Germinal center (tissue), 1 donor: Measurements from ENCODE around the gene SMCO2.
"Not testable (repeated sequence)": the region's sequence is repeated elsewhere in the genome, so short reads cannot be mapped to it uniquely, and the experiment has no call there.

Experiments used
- DNase-seq: peaks from one replicate; pipeline ENCODE4 v3.0.0; 2012; ENCODE audit warnings: mixed read lengths, low spot score

Gene SMCO2

GRCh38 chr12:27527512-27527911, 81.0 kb downstream of the SMCO2 start:
- DNase-seq: no peak

DNA sequence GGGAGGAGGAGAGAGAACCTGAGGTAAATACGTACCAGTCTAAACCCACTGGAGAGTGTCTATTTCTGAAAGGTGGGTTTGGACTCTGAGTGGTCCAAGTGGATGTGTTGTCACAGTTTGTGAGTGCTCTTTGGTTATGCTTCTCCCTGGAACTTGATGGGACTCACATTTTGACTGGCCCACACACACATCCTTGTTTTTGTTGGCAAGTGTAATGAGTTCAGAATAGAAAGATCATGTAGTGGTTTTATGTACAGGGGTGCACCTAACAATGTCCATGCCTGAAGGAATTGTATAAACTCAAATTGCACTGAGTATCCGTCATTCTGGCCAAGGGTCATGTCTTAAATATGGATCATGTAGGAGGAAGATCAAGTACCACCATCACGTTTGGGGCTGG, 82.3 kb downstream of the SMCO2 start:
- no peak for DNase-seq

DNA sequence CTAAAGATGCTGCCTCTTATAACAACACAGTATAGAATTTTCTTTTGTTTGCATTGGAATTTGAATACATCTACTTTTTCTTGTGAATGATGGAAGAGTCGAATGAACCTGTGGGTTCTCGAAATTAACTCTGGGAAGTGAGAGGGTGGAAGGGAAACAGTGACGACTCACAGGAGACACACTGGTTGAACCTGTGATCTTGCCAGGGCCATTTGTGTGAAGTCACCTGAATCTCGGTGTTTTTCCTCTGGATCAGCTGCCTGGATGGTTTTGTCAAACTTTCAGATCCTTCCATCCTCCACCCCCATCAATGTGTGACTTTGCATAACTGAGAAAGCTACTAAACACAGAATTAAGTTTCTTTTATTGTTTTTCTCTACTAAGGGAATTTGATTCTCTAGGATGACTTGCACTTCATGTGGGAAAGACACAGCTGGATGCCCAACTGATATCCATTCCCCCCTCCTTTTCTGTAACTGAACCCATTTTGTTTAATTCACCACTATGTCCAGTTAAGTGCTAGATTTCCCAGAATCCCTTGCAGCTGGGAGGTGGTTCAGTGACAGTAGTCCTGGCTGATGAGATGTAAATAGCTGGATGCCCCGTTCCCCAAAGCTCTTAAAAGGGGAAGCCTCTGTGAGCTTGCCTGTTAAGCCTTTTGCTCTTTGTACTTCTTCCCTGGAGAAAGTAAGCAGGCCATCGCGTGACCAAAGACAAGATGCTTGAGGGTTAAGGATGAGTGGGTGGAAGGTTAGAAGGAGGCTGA, 83.8 kb downstream of the SMCO2 start:
- no peak for DNase-seq

DNA sequence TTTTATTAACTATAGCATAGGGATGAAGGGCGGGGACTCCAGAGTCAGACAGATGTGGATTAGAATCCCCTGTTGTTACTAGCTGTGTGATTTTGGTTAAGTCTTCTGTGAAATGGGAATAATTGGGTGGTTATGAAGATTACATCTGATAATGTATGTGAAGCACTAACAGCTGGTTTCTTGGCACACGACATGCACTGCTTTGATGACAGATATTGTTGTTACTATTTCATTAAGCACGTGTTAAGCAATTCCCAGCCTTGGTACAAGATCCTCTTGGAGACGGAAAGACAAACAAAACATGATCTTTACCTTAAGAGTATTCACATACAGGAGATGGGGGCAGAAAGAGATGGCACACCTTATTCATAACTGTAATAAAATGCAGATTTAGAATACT, 85.4 kb downstream of the SMCO2 start:
- no peak for DNase-seq

DNA sequence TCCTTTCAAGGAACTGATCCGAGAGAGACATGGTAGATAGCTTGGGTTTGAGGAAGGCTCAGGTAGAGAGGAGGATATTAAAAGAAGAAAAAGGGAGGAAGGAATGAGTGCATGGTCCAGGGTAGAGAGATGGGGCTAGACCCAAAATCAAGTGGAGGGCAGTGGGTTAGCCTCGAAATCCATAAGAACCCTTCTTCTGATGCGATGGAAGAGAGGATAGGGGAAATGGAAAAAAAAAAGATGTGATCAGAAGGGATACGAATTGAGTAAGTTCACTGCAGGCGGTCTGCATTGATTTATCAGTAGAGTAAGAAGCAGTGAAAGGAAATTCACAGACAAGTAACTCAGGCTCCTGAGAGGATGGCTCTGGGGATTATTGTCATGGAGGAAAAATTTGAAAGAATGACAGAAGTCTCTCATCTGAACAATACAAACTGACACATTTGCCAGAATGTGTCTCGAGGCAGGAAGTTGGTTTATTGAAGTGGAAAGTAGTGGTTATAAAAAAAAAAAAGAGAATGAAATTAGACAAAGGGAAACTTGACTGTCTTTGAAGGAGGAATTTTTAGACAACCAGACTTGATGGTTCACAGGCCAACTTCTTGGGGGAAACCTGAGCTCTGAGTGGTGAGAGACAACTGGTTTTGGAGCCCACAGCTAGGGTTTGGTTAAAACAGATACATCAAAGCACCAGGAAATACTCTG, 87.7 kb downstream of the SMCO2 start:
- no peak for DNase-seq

- no peak for DNase-seq
Observed at GRCh38 chr12:27534765-27535161, 88.2 kb downstream of the SMCO2 start.

- DNase-seq: no peak
Observed at GRCh38 chr12:27535318-27535717, 88.8 kb downstream of the SMCO2 start.

DNA sequence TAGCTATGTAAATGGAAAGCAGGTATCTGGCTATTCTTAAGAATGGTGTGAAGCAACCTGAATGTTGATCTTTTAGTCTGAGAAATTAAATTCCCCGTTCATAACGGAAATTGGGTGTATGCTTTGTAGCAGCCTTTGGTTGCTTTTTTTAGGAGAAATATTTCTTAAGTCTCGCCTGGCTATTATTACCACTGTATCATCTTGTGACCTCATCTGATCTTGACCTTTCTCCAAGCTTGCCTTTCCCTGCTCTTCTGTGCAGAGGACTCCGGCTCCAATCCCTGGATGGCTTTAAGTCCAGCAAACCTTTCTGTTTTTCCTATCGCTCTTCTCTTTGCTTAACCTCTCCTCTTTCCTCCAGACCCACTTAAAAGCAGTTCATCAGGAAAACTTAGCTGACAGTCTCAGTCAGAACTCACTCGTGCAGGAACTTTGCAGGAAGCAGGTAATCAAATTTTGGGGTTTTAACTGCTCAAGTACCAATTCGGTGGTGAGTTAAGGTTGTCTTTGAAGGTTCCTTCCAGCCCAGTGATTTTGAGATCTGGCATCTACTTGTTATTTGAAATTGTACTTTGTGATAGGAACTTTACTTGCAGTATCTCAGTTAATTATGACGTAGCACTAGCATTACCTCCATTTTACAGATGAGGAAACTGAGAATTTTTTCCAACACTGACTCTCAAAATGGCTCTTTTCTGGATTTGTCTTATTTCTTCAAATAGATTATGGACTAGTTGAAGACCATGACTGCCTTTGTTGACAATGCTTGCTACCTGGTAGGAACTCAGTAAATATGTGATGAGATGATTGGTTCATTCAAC, 91.5 kb downstream of the SMCO2 start:
- DNase-seq: no peak

- DNase-seq: no peak
Observed at GRCh38 chr12:27539191-27539631, 92.7 kb downstream of the SMCO2 start.

GRCh38 chr12:27541031-27541719, 94.6 kb downstream of the SMCO2 start:
- DNase-seq: no peak

- no peak for DNase-seq
Observed at GRCh38 chr12:27542628-27543027, 96.1 kb downstream of the SMCO2 start.

DNA sequence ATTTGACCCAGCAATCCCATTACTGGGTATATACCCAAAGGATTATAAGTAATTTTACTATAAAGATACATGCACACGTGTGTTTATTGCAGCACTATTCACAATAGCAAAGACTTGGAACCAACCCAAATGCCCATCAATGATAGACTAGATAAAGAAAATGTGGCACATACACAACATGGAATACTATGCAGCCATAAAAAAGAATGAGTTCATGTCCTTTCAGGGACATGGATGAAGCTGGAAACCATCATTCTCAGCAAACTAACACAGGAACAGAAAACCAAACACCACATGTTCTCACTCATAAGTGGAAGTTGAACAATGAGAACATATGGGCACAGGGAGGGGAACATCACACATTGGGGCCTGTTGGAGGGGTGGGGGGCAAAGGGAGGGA, 98.3 kb downstream of the SMCO2 start:
- DNase-seq: not testable (repeated sequence)

DNA sequence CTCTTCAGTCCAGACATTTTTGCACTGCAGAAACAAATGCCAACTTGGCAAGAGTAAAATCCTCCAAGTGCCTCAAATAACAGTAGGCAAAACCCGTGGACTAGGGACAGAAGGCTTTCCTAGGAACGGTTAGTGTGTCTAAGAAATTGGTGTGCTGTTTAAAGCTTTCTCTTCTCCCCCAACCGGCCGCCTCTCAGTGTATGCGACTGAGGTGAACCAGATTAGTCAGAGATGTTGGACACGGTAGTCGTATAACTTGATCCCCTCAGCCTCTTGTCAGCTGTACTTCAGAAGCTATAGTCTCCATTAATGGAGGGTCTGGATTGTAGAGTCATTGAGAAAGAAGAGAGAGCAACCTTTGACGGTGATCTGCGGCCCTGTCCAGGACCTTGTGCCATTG, 99.1 kb downstream of the SMCO2 start:
- no peak for DNase-seq

DNA sequence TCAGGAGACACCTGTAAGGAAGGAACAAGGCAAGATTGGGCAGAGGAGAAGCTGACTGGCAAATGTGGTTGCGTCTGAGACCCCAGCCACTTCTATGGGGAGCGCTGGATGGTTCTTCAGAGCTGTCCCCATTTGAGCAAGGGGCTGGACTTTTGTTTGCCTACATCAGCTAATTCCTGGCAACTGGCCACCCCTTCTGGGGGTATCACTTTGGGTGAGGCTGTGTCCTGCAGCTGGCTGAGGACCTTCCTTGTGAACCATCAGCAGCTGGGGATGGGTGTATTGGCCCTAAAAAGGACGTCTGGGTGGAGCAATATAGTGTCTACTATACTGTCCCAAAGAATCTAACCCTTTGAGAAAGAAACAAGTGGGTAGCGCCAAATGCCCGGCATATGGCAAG, 101.1 kb downstream of the SMCO2 start:
- DNase-seq: no peak

GRCh38 chr12:27548301-27549199, 102.0 kb downstream of the SMCO2 start:
- DNase-seq: no peak

GRCh38 chr12:27549236-27549800, 102.8 kb downstream of the SMCO2 start:
- DNase-seq: no peak

DNA sequence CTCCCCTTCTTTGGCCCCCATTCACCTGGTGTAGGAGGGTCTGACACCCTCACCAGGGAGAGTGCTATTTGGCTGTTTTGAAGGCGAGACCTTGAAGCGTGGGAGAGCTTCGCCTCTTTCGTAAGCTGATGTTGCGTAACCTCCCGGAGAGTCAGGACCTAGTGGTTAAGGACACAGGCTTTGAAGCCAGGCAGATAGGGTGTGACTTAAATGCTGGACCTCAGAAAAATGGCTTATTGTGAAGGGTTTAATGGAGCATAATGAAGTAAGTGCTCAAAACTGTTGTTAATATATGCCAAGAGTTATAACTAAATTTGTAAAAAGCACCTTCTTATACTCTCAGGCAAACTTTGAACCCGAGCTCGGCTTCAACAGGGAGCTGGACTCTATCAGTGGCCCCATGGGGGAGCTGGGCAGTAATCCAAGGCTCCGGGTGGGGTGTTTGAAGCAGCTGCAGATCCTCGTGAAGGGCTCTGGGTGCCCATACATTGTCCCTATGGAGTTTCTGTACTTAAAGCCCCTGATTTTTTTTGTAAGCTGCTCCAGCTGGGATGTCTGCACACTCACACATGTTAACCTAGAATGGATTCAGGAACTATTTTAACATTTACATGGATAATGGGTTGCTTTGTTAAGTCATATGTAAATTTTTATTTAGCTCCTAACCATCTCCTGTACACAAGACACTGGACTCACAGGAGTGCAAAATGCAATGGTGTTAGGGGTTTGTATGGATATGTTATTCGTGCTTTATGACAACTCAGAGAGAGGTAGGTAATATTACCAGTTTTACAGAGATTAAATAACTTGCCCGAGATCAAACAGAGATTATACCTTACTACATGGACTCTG, 103.5 kb downstream of the SMCO2 start:
- no peak for DNase-seq

DNA sequence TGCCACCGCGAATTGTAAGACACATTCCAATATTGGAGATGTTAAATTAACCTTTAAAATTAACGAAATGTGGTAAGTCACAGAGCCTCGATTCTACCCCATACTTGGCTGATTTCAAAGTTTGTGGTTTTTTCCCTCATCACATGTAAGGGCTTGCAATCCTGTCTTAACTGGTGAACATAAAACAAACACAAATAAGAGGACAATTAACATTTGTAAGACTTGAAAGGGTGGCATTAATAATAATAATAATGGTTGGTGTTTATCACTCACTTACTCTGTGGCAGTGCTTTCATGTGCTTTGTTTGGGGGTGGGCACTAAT, 104.1 kb downstream of the SMCO2 start:
- no peak for DNase-seq

GRCh38 chr12:27551172-27551840, 104.8 kb downstream of the SMCO2 start:
- DNase-seq: no peak
